GM12878 (cell line): ENCODE measurements around the gene IQCF2.

Experiments
- BHLHE40 ChIP-seq, 2 experiments: fragments of 450-650 bp in 1 of 2; IDR thresholded peaks; 2 replicates each; pipeline ENCODE4 v1.6.1; 2011 to 2017; ENCODE audit warnings: low read depth in 2 of 2, borderline replicate concordance in 1 of 2, improper control_type of control experiment in 1 of 2, low read length in 1 of 2, mild to moderate bottlenecking in 1 of 2
- NBN ChIP-seq: fragments of 450-650 bp; IDR thresholded peaks from 2 replicates; pipeline ENCODE4 v1.6.1; 2016
- PBX3 ChIP-seq: IDR thresholded peaks from 2 replicates; pipeline ENCODE4 v1.6.1; 2011; ENCODE audit warnings: mild to moderate bottlenecking, low read depth, low read length, moderate library complexity; ENCODE audit not compliant: insufficient replicate concordance
- POLR2AphosphoS5 ChIP-seq: IDR thresholded peaks from 2 replicates; pipeline ENCODE4 v1.6.1; 2011; ENCODE audit warnings: mild to moderate bottlenecking, low read length, inconsistent platforms
- SMC3 ChIP-seq: IDR thresholded peaks from 2 replicates; pipeline ENCODE4 v1.6.1; 2011; ENCODE audit warnings: low read length, improper control_type of control experiment, borderline replicate concordance
- TCF12 ChIP-seq: IDR thresholded peaks from 2 replicates; pipeline ENCODE4 v1.6.1; 2011; ENCODE audit warnings: low read depth, mild to moderate bottlenecking, low read length
- TF ChIP-seq, protein P1 (sequence below), 3 experiments: IDR thresholded peaks in 2 of 3; conservative IDR thresholded peaks in 1 of 3; 2 replicates each; pipeline ENCODE4 v1.5.1; 2011; ENCODE audit warnings: low read depth in 3 of 3, low read length in 3 of 3, mild to moderate bottlenecking in 3 of 3, control low read depth in 2 of 3, moderate library complexity in 2 of 3, inconsistent platforms in 1 of 3, mixed read lengths in 1 of 3; ENCODE audit not compliant: control insufficient read depth in 2 of 3, insufficient read depth in 1 of 3; ENCODE audit errors: extremely low read depth in 1 of 3

DNA sequence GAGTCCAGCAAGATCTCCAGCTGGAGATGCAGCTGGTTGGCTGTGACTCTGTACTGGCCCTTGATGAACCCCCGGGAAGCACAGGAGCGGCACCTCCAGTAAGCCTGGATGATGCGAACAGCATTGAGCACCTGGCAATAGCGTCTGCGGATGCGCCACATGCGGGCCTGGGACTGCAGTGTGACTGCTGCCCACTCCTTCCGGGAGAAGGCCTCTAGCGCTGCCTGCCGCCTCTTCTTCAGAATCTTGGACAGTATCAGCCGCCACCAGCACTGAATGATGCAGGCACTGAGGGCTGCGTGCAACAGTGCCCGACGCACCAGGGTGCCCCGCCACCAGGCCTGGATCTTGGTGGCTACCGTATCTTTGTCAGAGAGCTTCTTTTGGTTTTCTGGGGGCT, 33.5 kb downstream of the IQCF2 start:
- TF ChIP-seq, protein P1, sequence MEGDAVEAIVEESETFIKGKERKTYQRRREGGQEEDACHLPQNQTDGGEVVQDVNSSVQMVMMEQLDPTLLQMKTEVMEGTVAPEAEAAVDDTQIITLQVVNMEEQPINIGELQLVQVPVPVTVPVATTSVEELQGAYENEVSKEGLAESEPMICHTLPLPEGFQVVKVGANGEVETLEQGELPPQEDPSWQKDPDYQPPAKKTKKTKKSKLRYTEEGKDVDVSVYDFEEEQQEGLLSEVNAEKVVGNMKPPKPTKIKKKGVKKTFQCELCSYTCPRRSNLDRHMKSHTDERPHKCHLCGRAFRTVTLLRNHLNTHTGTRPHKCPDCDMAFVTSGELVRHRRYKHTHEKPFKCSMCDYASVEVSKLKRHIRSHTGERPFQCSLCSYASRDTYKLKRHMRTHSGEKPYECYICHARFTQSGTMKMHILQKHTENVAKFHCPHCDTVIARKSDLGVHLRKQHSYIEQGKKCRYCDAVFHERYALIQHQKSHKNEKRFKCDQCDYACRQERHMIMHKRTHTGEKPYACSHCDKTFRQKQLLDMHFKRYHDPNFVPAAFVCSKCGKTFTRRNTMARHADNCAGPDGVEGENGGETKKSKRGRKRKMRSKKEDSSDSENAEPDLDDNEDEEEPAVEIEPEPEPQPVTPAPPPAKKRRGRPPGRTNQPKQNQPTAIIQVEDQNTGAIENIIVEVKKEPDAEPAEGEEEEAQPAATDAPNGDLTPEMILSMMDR (IDR thresholded peaks at IDR 0.05 in 2 of 3, conservative IDR thresholded peaks at IDR 0.05 in 1 of 3; ENCODE audit: control insufficient read depth in 2 of 3, extremely low read depth in 1 of 3, insufficient read depth in 1 of 3, low read depth in 3 of 3, low read length in 3 of 3): no peak
- no peak for TF ChIP-seq BHLHE40 (IDR thresholded peaks at IDR 0.05; ENCODE audit: borderline replicate concordance in 1 of 2, low read depth in 2 of 2, low read length in 1 of 2)
- TF ChIP-seq NBN: no peak
- TF ChIP-seq PBX3: no peak
- TF ChIP-seq SMC3: no peak
- no peak for TF ChIP-seq POLR2AphosphoS5
- TF ChIP-seq TCF12: no peak
